ENCODE measurements around the gene SEC24B. TPM values are rescaled to one million over a fixed set of nuclear protein-coding genes. Genes with fewer than 3 reads are reported as not detected.

Gene SEC24B
- total RNA-seq, 1 experiment from 2014 or later = 17.6 TPM

DNA sequence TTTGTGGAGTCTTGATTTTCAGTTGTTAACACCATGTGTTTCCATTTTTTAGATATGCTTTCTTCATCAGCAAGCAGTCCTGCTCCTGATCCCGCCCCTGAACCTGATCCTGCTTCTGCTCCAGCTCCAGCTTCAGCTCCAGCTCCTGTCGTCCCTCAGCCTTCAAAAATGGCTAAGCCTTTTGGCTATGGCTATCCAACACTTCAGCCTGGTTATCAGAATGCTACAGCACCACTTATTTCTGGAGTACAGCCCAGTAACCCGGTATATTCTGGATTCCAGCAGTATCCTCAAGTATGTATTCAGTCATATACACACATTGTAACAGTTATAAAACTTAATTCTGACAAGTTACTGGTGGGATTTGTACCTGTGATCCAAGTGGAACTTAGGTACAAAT lies 60.9 kb downstream of the SEC24B start:
- Histone ChIP-seq H3K27me3 (ENCODE audit: control insufficient read depth, insufficient read depth, low read length) (no peaks in the 10 kb centered on the region), H3K4me1 (ENCODE audit: control insufficient read depth, insufficient read depth, low read length) (no peaks in the 10 kb centered on the region), H3K27ac (ENCODE audit: low read length) (no peak overlapping the region), H3K36me3 (ENCODE audit: control insufficient read depth, insufficient read depth, low read length) (peaks cover 13% of the 10 kb centered on the region), H3K9me3 (ENCODE audit: control insufficient read depth, insufficient read depth, low read depth, low read length) (no peaks in the 10 kb centered on the region), H3K4me3 (ENCODE audit: low read depth in 2 of 2, low read length in 2 of 2) (no peak overlapping the region)
- in situ Hi-C loops (cut with HindIII; ENCODE audit: low pct_unique_long_range_greater_than_20kb, low sequenced_read_pairs) = no loop called here
- ATAC-seq (no peak), DNase-seq (ENCODE audit: low read depth, low spot score) (no peak)
- no TSS peak for BruUV-seq (replicated peaks)
- CTCF ChIA-PET = no interaction called here
- TF ChIP-seq SIN3A (IDR thresholded peaks at IDR 0.05; ENCODE audit: borderline replicate concordance, insufficient read depth, low read depth, low read length) = no peak
- POLR2A ChIA-PET = no interaction called here
- intact Hi-C loops (cut with micrococcal nuclease; ENCODE audit: unreplicated experiment) = no loop called here

DNA sequence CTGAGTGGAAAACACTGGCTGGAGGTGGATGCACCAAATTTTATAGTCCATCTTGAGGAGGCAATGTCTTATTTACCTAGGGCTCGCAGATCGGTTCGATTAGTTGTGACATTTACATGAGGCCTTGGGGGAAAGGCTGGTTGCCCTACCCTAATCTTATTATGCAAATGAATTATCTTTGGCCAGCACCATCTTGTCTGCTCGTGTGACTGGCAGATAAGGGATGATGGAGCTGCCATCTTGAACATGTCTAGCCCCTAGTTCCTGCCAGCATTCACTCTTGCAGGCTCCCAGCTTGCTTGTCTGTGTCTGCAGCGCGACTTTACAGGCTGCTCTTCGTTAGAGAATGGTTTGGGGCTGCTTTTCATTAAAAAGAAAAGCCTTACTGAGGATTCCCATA lies 61.9 kb downstream of the SEC24B start:
- Histone ChIP-seq H3K4me1 (ENCODE audit: control insufficient read depth, insufficient read depth, low read length) (no peaks in the 10 kb centered on the region), H3K36me3 (ENCODE audit: control insufficient read depth, insufficient read depth, low read length) (peaks cover 13% of the 10 kb centered on the region), H3K27me3 (ENCODE audit: control insufficient read depth, insufficient read depth, low read length) (no peaks in the 10 kb centered on the region), H3K27ac (ENCODE audit: low read length) (no peak overlapping the region), H3K9me3 (ENCODE audit: control insufficient read depth, insufficient read depth, low read depth, low read length) (no peaks in the 10 kb centered on the region), H3K4me3 (ENCODE audit: low read depth in 2 of 2, low read length in 2 of 2) (no peak overlapping the region)
- in situ Hi-C loops (cut with HindIII; ENCODE audit: low pct_unique_long_range_greater_than_20kb, low sequenced_read_pairs) = no loop called here
- TF ChIP-seq SIN3A (IDR thresholded peaks at IDR 0.05; ENCODE audit: borderline replicate concordance, insufficient read depth, low read depth, low read length) (no peak), POLR2AphosphoS5 (IDR thresholded peaks at IDR 0.05; ENCODE audit: low read depth, low read length) (no peak), TCF7L2 (IDR thresholded peaks at IDR 0.05; ENCODE audit: low read depth, low read length) (no peak)
- TF ChIP-seq, protein P1, sequence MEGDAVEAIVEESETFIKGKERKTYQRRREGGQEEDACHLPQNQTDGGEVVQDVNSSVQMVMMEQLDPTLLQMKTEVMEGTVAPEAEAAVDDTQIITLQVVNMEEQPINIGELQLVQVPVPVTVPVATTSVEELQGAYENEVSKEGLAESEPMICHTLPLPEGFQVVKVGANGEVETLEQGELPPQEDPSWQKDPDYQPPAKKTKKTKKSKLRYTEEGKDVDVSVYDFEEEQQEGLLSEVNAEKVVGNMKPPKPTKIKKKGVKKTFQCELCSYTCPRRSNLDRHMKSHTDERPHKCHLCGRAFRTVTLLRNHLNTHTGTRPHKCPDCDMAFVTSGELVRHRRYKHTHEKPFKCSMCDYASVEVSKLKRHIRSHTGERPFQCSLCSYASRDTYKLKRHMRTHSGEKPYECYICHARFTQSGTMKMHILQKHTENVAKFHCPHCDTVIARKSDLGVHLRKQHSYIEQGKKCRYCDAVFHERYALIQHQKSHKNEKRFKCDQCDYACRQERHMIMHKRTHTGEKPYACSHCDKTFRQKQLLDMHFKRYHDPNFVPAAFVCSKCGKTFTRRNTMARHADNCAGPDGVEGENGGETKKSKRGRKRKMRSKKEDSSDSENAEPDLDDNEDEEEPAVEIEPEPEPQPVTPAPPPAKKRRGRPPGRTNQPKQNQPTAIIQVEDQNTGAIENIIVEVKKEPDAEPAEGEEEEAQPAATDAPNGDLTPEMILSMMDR (IDR thresholded peaks at IDR 0.05) = no peak
- TF ChIP-seq, protein P2, sequence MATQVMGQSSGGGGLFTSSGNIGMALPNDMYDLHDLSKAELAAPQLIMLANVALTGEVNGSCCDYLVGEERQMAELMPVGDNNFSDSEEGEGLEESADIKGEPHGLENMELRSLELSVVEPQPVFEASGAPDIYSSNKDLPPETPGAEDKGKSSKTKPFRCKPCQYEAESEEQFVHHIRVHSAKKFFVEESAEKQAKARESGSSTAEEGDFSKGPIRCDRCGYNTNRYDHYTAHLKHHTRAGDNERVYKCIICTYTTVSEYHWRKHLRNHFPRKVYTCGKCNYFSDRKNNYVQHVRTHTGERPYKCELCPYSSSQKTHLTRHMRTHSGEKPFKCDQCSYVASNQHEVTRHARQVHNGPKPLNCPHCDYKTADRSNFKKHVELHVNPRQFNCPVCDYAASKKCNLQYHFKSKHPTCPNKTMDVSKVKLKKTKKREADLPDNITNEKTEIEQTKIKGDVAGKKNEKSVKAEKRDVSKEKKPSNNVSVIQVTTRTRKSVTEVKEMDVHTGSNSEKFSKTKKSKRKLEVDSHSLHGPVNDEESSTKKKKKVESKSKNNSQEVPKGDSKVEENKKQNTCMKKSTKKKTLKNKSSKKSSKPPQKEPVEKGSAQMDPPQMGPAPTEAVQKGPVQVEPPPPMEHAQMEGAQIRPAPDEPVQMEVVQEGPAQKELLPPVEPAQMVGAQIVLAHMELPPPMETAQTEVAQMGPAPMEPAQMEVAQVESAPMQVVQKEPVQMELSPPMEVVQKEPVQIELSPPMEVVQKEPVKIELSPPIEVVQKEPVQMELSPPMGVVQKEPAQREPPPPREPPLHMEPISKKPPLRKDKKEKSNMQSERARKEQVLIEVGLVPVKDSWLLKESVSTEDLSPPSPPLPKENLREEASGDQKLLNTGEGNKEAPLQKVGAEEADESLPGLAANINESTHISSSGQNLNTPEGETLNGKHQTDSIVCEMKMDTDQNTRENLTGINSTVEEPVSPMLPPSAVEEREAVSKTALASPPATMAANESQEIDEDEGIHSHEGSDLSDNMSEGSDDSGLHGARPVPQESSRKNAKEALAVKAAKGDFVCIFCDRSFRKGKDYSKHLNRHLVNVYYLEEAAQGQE (IDR thresholded peaks at IDR 0.05; ENCODE audit: insufficient read depth in 1 of 2, low read depth in 2 of 2, low read length in 1 of 2) = no peak
- BruUV-seq (replicated peaks) = no TSS peak
- ChIA-PET POLR2A (no interaction called here), CTCF (no interaction called here)
- intact Hi-C loops (cut with micrococcal nuclease; ENCODE audit: unreplicated experiment) = no loop called here
- DNase-seq (ENCODE audit: low read depth, low spot score) (no peak), ATAC-seq (no peak)

DNA sequence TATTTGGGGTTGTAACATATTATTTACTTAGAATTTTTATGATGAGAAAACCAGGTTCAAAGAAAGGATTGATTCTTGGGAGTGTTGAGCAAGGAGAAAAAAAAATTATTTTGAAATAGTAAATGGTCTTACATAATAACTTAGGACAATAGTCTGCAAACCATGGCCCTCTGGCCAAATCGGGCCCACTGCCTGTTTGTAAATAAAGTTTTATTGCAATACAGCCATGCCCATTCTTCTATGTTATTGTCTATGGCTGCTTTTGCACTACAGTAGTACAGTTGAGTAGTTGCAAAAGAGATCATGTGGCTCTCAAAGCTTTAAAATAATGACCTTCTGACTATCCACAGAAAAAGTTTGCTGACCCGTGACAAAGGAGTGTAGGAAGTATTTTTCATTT lies 63.3 kb downstream of the SEC24B start:
- no peaks in the 10 kb centered on the region for H3K27me3 ChIP-seq (ENCODE audit: control insufficient read depth, insufficient read depth, low read length)
- no peak for TF ChIP-seq POLR2AphosphoS5 (IDR thresholded peaks at IDR 0.05; ENCODE audit: low read depth, low read length)
- no peak for TF ChIP-seq TCF7L2 (IDR thresholded peaks at IDR 0.05; ENCODE audit: low read depth, low read length)
- TF ChIP-seq SIN3A (IDR thresholded peaks at IDR 0.05; ENCODE audit: borderline replicate concordance, insufficient read depth, low read depth, low read length) = no peak
- TF ChIP-seq, protein P1 (IDR thresholded peaks at IDR 0.05) = no peak
- TF ChIP-seq, protein P2 (IDR thresholded peaks at IDR 0.05; ENCODE audit: insufficient read depth in 1 of 2, low read depth in 2 of 2, low read length in 1 of 2) = no peak
- BruUV-seq (replicated peaks) = no TSS peak
- H3K4me3 ChIP-seq (ENCODE audit: low read depth in 2 of 2, low read length in 2 of 2) = no peak overlapping the region
- in situ Hi-C loops (cut with HindIII; ENCODE audit: low pct_unique_long_range_greater_than_20kb, low sequenced_read_pairs) = no loop called here
- peaks cover 13% of the 10 kb centered on the region for H3K36me3 ChIP-seq (ENCODE audit: control insufficient read depth, insufficient read depth, low read length)
- no peak for ATAC-seq
- DNase-seq (ENCODE audit: low read depth, low spot score) = no peak
- H3K9me3 ChIP-seq (ENCODE audit: control insufficient read depth, insufficient read depth, low read depth, low read length) = no peaks in the 10 kb centered on the region
- intact Hi-C loops (cut with micrococcal nuclease; ENCODE audit: unreplicated experiment) = no loop called here
- no peaks in the 10 kb centered on the region for H3K4me1 ChIP-seq (ENCODE audit: control insufficient read depth, insufficient read depth, low read length)
- no peak overlapping the region for H3K27ac ChIP-seq (ENCODE audit: low read length)
- ChIA-PET POLR2A (no interaction called here), CTCF (no interaction called here)

Data from Panc1 (cell line).